ENCODE results near the gene DPYSL5. TPM values are rescaled to one million over a fixed set of nuclear protein-coding genes. Genes with fewer than 3 reads are reported as not detected.

Gene DPYSL5
- total RNA-seq = not detected in 2 replicates

- H3K4me3 ChIP-seq (ENCODE audit: low read depth, low read length) = no peak within 1 kb of the TSS
- TF ChIP-seq CTCF (IDR thresholded peaks at IDR 0.05; ENCODE audit: insufficient read depth, low read depth, low read length) = no peak
Measured at GRCh38 chr2:26847655-26848335, at the start of gene DPYSL5. Gene DPYSL5, plus strand, starts transcription at chr2:26848132. Its CDS starts 50,368 bp downstream, at chr2:26898500.

GRCh38 chr2:26801328-26801727 is 46.6 kb upstream of the DPYSL5 start:
- DNase-seq (ENCODE audit: low read depth) = no peak
- no peak overlapping the region for H3K4me3 ChIP-seq (ENCODE audit: low read depth, low read length)
- TF ChIP-seq CTCF (IDR thresholded peaks at IDR 0.05; ENCODE audit: insufficient read depth, low read depth, low read length) = no peak

More at GRCh38 chr2:26847655-26848335, at the start of gene DPYSL5:
- no peak for DNase-seq (ENCODE audit: low read depth)

- no peak for TF ChIP-seq CTCF (IDR thresholded peaks at IDR 0.05; ENCODE audit: insufficient read depth, low read depth, low read length)
- DNase-seq (ENCODE audit: low read depth) = no peak
- no peak overlapping the region for H3K4me3 ChIP-seq (ENCODE audit: low read depth, low read length)
Measured at GRCh38 chr2:26801796-26802195, 46.1 kb upstream of the DPYSL5 start.

- DNase-seq (ENCODE audit: low read depth) = peak; percentile 77
- H3K4me3 ChIP-seq (ENCODE audit: low read depth, low read length) = no peak overlapping the region
- TF ChIP-seq CTCF (IDR thresholded peaks at IDR 0.05; ENCODE audit: insufficient read depth, low read depth, low read length) = no peak
Measured at GRCh38 chr2:26805241-26805676, 42.7 kb upstream of the DPYSL5 start.

- no peak overlapping the region for H3K4me3 ChIP-seq (ENCODE audit: low read depth, low read length)
- DNase-seq (ENCODE audit: low read depth) = peak; percentile 34
- TF ChIP-seq CTCF (IDR thresholded peaks at IDR 0.05; ENCODE audit: insufficient read depth, low read depth, low read length) = no peak
Measured at GRCh38 chr2:26807788-26808460, 40.0 kb upstream of the DPYSL5 start.

- TF ChIP-seq CTCF (IDR thresholded peaks at IDR 0.05; ENCODE audit: insufficient read depth, low read depth, low read length) = no peak
- no peak for DNase-seq (ENCODE audit: low read depth)
- H3K4me3 ChIP-seq (ENCODE audit: low read depth, low read length) = no peak overlapping the region
Measured at GRCh38 chr2:26809211-26809610, 38.7 kb upstream of the DPYSL5 start.

Data from fibroblast of villous mesenchyme (primary cell).